K562 (cell line): ENCODE measurements around the gene ACTL10. TPM values are rescaled to one million over a fixed set of nuclear protein-coding genes. Genes with fewer than 3 reads are reported as not detected.

Experiments used
- ARID3B ChIP-seq: fragments of 250-450 bp; sonication (Bioruptor Pico); IDR thresholded peaks from 2 replicates; pipeline ENCODE4 v1.4.0; 2020; ENCODE audit warnings: borderline replicate concordance
- CEBPG ChIP-seq, 3 experiments: fragments of 200-800 bp in 1 of 3; sonication (Bioruptor generic) in 1 of 3; sonication (generic) in 1 of 3; formaldehyde crosslinking in 1 of 3; IDR thresholded peaks in 2 of 3; conservative IDR thresholded peaks in 1 of 3; 2 replicates each; pipeline versions ENCODE4 v1.6.1 to v1.8.0; 2016 to 2022; ENCODE audit warnings: missing compliant biosample characterization in 2 of 3, missing genetic modification characterization in 2 of 3, mild to moderate bottlenecking in 1 of 3, missing genetic modification reagents in 1 of 3
- CHD4 ChIP-seq: fragments of 200-600 bp; sonication (generic); IDR thresholded peaks from 3 replicates; pipeline ENCODE4 v1.6.1; 2012; ENCODE audit warnings: low read depth, mild to moderate bottlenecking, mixed read lengths, low read length, inconsistent platforms; ENCODE audit not compliant: insufficient read depth, insufficient replicate concordance, poor library complexity, severe bottlenecking
- CREB3 ChIP-seq: fragments of 450-650 bp; conservative IDR thresholded peaks from 2 replicates; pipeline ENCODE4 v1.6.1; 2016; ENCODE audit warnings: missing genetic modification characterization, low read depth, mild to moderate bottlenecking, missing compliant biosample characterization, moderate library complexity
- DLX4 ChIP-seq: fragments of 250-450 bp; sonication (Bioruptor Pico); IDR thresholded peaks from 2 replicates; pipeline ENCODE4 v1.6.1; 2021; ENCODE audit warnings: mild to moderate bottlenecking
- EHMT2 ChIP-seq: fragments of 450-650 bp; IDR thresholded peaks from 2 replicates; pipeline ENCODE4 v1.6.1; 2018; ENCODE audit warnings: antibody characterized with exemption
- ELF2 ChIP-seq: fragments of 250-450 bp; sonication (Bioruptor Pico); IDR thresholded peaks from 2 replicates; pipeline ENCODE4 v1.5.0; 2021; ENCODE audit warnings: mild to moderate bottlenecking
- ELK3 ChIP-seq: fragments of 450-650 bp; formaldehyde crosslinking; IDR thresholded peaks from 2 replicates; pipeline ENCODE4 v1.4.0; 2020; ENCODE audit warnings: mild to moderate bottlenecking
- MAFF ChIP-seq: IDR thresholded peaks from 2 replicates; pipeline ENCODE4 v1.6.1; 2012; ENCODE audit warnings: low read length, improper control_type of control experiment
- NCOA1 ChIP-seq: fragments of 450-650 bp; IDR thresholded peaks from 2 replicates; pipeline ENCODE4 v1.6.1; 2016; ENCODE audit warnings: low read depth
- PHB ChIP-seq: fragments of 250-450 bp; sonication (Bioruptor Pico); IDR thresholded peaks from 2 replicates; pipeline ENCODE4 v1.5.0; 2021
- SREBF2 ChIP-seq: sonication (generic); formaldehyde crosslinking; IDR thresholded peaks from 2 replicates; pipeline ENCODE4 v1.4.0; 2020; ENCODE audit warnings: mild to moderate bottlenecking, missing genetic modification reagents
- TSHZ1 ChIP-seq: fragments of 250-450 bp; sonication (Bioruptor Pico); IDR thresholded peaks from 2 replicates; pipeline ENCODE4 v1.4.0; 2020; ENCODE audit warnings: mild to moderate bottlenecking, moderate library complexity
- ZNF217 ChIP-seq: sonication (generic); formaldehyde crosslinking; IDR thresholded peaks from 2 replicates; pipeline ENCODE4 v1.8.0; 2022; ENCODE audit warnings: mild to moderate bottlenecking, missing genetic modification reagents
- ZNF57 ChIP-seq: fragments of 450-650 bp; formaldehyde crosslinking; IDR thresholded peaks from 2 replicates; pipeline ENCODE4 v1.4.0; 2020; ENCODE audit warnings: mild to moderate bottlenecking, moderate library complexity
- polyA plus RNA-seq, 8 experiments: library from polyadenylated mRNA; depleted of rRNA in 4 of 8; stranded (reverse) in 5 of 8; unstranded in 3 of 8; fragments of >200 nt; fragmentation: Nextera tagmentation in 2 of 8; fragmentation: Illumina TruSeq in 1 of 8; extraction: Ambion mirVana in 2 of 8; extraction: Trizol in 1 of 8; gene quantifications; 2 replicates each; pipeline versions ENCODE4 v1.2.1 to v1.2.3, GENCODE V29; 2011 to 2014; ENCODE audit warnings: inconsistent platforms in 1 of 8, missing spikeins in 1 of 8
- total RNA-seq, 7 experiments: library from RNA; depleted of rRNA in 6 of 7; stranded (reverse); fragments of >200 nt in 6 of 7; fragmentation: Illumina TruSeq in 2 of 7; extraction: Trizol in 2 of 7; gene quantifications; 2 replicates each; pipeline versions ENCODE4 v1.2.1 to v1.2.3, GENCODE V29; 2011 to 2021; ENCODE audit warnings: low replicate concordance in 1 of 7
- TF ChIP-seq, protein P1 (sequence below), 3 experiments: IDR thresholded peaks in 2 of 3; conservative IDR thresholded peaks in 1 of 3; 2 replicates each; pipeline ENCODE4 v1.5.1; 2011 to 2012; ENCODE audit warnings: low read length in 3 of 3, mild to moderate bottlenecking in 3 of 3, control low read depth in 2 of 3, improper control_type of control experiment in 1 of 3, inconsistent platforms in 1 of 3, low read depth in 1 of 3, mixed read lengths in 1 of 3, moderate library complexity in 1 of 3; ENCODE audit not compliant: insufficient read depth in 2 of 3

The ACTL10 gene
- total and polyA plus RNA-seq, 9 of the 15 experiments (the other 6 are each of a cell fraction or from before 2014, with no cell fraction given), result 0.07 to 0.14 TPM; not detected in 7

GRCh38 chr20:33666293-33667244 is at the start of gene ACTL10 (continued):
- no peak for TF ChIP-seq TSHZ1 (CRISPR knock-in tag)
- TF ChIP-seq, protein P1, sequence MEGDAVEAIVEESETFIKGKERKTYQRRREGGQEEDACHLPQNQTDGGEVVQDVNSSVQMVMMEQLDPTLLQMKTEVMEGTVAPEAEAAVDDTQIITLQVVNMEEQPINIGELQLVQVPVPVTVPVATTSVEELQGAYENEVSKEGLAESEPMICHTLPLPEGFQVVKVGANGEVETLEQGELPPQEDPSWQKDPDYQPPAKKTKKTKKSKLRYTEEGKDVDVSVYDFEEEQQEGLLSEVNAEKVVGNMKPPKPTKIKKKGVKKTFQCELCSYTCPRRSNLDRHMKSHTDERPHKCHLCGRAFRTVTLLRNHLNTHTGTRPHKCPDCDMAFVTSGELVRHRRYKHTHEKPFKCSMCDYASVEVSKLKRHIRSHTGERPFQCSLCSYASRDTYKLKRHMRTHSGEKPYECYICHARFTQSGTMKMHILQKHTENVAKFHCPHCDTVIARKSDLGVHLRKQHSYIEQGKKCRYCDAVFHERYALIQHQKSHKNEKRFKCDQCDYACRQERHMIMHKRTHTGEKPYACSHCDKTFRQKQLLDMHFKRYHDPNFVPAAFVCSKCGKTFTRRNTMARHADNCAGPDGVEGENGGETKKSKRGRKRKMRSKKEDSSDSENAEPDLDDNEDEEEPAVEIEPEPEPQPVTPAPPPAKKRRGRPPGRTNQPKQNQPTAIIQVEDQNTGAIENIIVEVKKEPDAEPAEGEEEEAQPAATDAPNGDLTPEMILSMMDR (IDR thresholded peaks at IDR 0.05 in 2 of 3, conservative IDR thresholded peaks at IDR 0.05 in 1 of 3; ENCODE audit: insufficient read depth in 2 of 3, low read depth in 1 of 3, low read length in 3 of 3), result peak; percentile 56 to 67 (median 61); a peak in 5 of 6 replicates
- no peak; the same call in 1 of the 2 replicates for TF ChIP-seq ARID3B (CRISPR knock-in tag)
- no peak for TF ChIP-seq DLX4
- no peak for TF ChIP-seq MAFF
- TF ChIP-seq ELF2 (CRISPR knock-in tag), result no peak
- no peak for TF ChIP-seq CHD4
- TF ChIP-seq ELK3, result no peak
- TF ChIP-seq EHMT2, result no peak
- TF ChIP-seq PHB (CRISPR knock-in tag), result no peak
- no peak for TF ChIP-seq ZNF217 (CRISPR knock-in tag)
- TF ChIP-seq CEBPG (CRISPR knock-in tag; IDR thresholded peaks at IDR 0.05), result no peak
- TF ChIP-seq CEBPG (tag; conservative IDR thresholded peaks at IDR 0.05 in 1 of 2, IDR thresholded peaks at IDR 0.05 in 1 of 2), result no peak
- no peak for TF ChIP-seq ZNF57 (CRISPR knock-in tag)
- TF ChIP-seq CREB3, result no peak
- TF ChIP-seq SREBF2 (CRISPR knock-in tag), result no peak
- no peak for TF ChIP-seq NCOA1
